Measurements from ENCODE around the gene TMEM26. TPM values are rescaled to one million over a fixed set of nuclear protein-coding genes. Genes with fewer than 3 reads are reported as not detected.

Gene TMEM26
- total RNA-seq, 1 experiment from 2014 or later = 14.3 TPM

- ATAC-seq (no peak), DNase-seq (ENCODE audit: low read depth, low spot score) (no peak)
- no peaks in the 10 kb centered on the region for H3K4me1 ChIP-seq (ENCODE audit: control insufficient read depth, insufficient read depth, low read length)
- TF ChIP-seq TCF7L2 (IDR thresholded peaks at IDR 0.05; ENCODE audit: low read depth, low read length) = no peak
- TF ChIP-seq POLR2AphosphoS5 (IDR thresholded peaks at IDR 0.05; ENCODE audit: low read depth, low read length) = no peak
- TF ChIP-seq, protein P1, sequence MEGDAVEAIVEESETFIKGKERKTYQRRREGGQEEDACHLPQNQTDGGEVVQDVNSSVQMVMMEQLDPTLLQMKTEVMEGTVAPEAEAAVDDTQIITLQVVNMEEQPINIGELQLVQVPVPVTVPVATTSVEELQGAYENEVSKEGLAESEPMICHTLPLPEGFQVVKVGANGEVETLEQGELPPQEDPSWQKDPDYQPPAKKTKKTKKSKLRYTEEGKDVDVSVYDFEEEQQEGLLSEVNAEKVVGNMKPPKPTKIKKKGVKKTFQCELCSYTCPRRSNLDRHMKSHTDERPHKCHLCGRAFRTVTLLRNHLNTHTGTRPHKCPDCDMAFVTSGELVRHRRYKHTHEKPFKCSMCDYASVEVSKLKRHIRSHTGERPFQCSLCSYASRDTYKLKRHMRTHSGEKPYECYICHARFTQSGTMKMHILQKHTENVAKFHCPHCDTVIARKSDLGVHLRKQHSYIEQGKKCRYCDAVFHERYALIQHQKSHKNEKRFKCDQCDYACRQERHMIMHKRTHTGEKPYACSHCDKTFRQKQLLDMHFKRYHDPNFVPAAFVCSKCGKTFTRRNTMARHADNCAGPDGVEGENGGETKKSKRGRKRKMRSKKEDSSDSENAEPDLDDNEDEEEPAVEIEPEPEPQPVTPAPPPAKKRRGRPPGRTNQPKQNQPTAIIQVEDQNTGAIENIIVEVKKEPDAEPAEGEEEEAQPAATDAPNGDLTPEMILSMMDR (IDR thresholded peaks at IDR 0.05) = no peak
- TF ChIP-seq, protein P2, sequence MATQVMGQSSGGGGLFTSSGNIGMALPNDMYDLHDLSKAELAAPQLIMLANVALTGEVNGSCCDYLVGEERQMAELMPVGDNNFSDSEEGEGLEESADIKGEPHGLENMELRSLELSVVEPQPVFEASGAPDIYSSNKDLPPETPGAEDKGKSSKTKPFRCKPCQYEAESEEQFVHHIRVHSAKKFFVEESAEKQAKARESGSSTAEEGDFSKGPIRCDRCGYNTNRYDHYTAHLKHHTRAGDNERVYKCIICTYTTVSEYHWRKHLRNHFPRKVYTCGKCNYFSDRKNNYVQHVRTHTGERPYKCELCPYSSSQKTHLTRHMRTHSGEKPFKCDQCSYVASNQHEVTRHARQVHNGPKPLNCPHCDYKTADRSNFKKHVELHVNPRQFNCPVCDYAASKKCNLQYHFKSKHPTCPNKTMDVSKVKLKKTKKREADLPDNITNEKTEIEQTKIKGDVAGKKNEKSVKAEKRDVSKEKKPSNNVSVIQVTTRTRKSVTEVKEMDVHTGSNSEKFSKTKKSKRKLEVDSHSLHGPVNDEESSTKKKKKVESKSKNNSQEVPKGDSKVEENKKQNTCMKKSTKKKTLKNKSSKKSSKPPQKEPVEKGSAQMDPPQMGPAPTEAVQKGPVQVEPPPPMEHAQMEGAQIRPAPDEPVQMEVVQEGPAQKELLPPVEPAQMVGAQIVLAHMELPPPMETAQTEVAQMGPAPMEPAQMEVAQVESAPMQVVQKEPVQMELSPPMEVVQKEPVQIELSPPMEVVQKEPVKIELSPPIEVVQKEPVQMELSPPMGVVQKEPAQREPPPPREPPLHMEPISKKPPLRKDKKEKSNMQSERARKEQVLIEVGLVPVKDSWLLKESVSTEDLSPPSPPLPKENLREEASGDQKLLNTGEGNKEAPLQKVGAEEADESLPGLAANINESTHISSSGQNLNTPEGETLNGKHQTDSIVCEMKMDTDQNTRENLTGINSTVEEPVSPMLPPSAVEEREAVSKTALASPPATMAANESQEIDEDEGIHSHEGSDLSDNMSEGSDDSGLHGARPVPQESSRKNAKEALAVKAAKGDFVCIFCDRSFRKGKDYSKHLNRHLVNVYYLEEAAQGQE (IDR thresholded peaks at IDR 0.05; ENCODE audit: insufficient read depth in 1 of 2, low read depth in 2 of 2, low read length in 1 of 2) = no peak
- no peak for TF ChIP-seq SIN3A (IDR thresholded peaks at IDR 0.05; ENCODE audit: borderline replicate concordance, insufficient read depth, low read depth, low read length)
- no peaks in the 10 kb centered on the region for H3K36me3 ChIP-seq (ENCODE audit: control insufficient read depth, insufficient read depth, low read length)
- CTCF ChIA-PET = no interaction called here
- H3K27me3 ChIP-seq (ENCODE audit: control insufficient read depth, insufficient read depth, low read length) = no peaks in the 10 kb centered on the region
- in situ Hi-C loops (cut with HindIII; ENCODE audit: low pct_unique_long_range_greater_than_20kb, low sequenced_read_pairs) = no loop called here
- H3K9me3 ChIP-seq (ENCODE audit: control insufficient read depth, insufficient read depth, low read depth, low read length) = no peaks in the 10 kb centered on the region
- POLR2A ChIA-PET = no interaction called here
- H3K27ac ChIP-seq (ENCODE audit: low read length) = no peak overlapping the region
- no peak overlapping the region for H3K4me3 ChIP-seq (ENCODE audit: low read depth in 2 of 2, low read length in 2 of 2)
- intact Hi-C loops (cut with micrococcal nuclease; ENCODE audit: unreplicated experiment) = no loop called here
- BruUV-seq (replicated peaks) = no TSS peak
Observed at GRCh38 chr10:61404751-61405150, 48.4 kb downstream of the TMEM26 start.

DNA sequence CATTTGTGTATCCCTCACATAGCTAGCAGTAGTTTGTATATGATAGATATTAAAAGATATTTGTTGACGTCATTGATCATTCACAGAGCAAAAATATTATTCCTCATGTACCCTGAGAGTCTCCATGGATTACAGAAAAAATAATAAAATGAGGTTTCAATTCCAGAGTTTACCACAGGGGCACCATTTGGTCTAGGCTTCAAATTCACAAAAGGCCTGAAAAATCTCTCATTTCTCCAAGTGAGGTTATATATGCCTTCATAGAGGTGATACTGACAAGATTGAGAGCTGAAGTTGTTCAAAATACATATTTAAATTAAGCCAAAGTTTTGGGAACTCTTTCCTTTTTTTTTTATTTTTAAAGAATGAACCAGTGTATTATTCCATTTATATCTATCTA is 52.7 kb downstream of the TMEM26 start:
- H3K36me3 ChIP-seq (ENCODE audit: control insufficient read depth, insufficient read depth, low read length) = no peaks in the 10 kb centered on the region
- ChIA-PET POLR2A (no interaction called here), CTCF (no interaction called here)
- BruUV-seq (replicated peaks) = no TSS peak
- H3K4me3 ChIP-seq (ENCODE audit: low read depth in 2 of 2, low read length in 2 of 2) = no peak overlapping the region
- no peaks in the 10 kb centered on the region for H3K27me3 ChIP-seq (ENCODE audit: control insufficient read depth, insufficient read depth, low read length)
- ATAC-seq = no peak
- no peaks in the 10 kb centered on the region for H3K9me3 ChIP-seq (ENCODE audit: control insufficient read depth, insufficient read depth, low read depth, low read length)
- H3K4me1 ChIP-seq (ENCODE audit: control insufficient read depth, insufficient read depth, low read length) = peaks cover 8% of the 10 kb centered on the region
- no peak overlapping the region; the same call in 1 of the 2 replicates for H3K27ac ChIP-seq (ENCODE audit: low read length)
- no peak for DNase-seq (ENCODE audit: low read depth, low spot score)
- in situ Hi-C loops (cut with HindIII; ENCODE audit: low pct_unique_long_range_greater_than_20kb, low sequenced_read_pairs) = no loop called here
- TF ChIP-seq, protein P2 (IDR thresholded peaks at IDR 0.05; ENCODE audit: insufficient read depth in 1 of 2, low read depth in 2 of 2, low read length in 1 of 2) = no peak
- TF ChIP-seq TCF7L2 (IDR thresholded peaks at IDR 0.05; ENCODE audit: low read depth, low read length) (no peak), POLR2AphosphoS5 (IDR thresholded peaks at IDR 0.05; ENCODE audit: low read depth, low read length) (no peak), SIN3A (IDR thresholded peaks at IDR 0.05; ENCODE audit: borderline replicate concordance, insufficient read depth, low read depth, low read length) (no peak)
- TF ChIP-seq, protein P1 (IDR thresholded peaks at IDR 0.05) = no peak
- intact Hi-C loops (cut with micrococcal nuclease; ENCODE audit: unreplicated experiment) = no loop called here

Measured in Panc1 (cell line).